GM23248 (cell line): ENCODE results near the gene SOAT1.

Experiments used
- EZH2 ChIP-seq: fragments of 200-600 bp; sonication (generic); IDR thresholded peaks from 2 replicates; pipeline ENCODE4 v1.6.1; 2018; ENCODE audit warnings: antibody characterized with exemption, mild to moderate bottlenecking; ENCODE audit not compliant: insufficient read depth, poor library complexity, severe bottlenecking
- EZH2phosphoT487 ChIP-seq: fragments of 200-600 bp; sonication (generic); IDR thresholded peaks from 2 replicates; pipeline ENCODE4 v1.6.1; 2018; ENCODE audit warnings: antibody characterized with exemption, moderate library complexity, mild to moderate bottlenecking, low read depth; ENCODE audit not compliant: insufficient read depth

GRCh38 chr1:179262183-179262582 lies 31.4 kb upstream of the SOAT1 start:
- no peak for TF ChIP-seq EZH2
- TF ChIP-seq EZH2phosphoT487: no peak
